B cell (primary cell): ENCODE data around the gene DRD1.

ENCODE experiments used
- CTCF ChIP-seq: fragments of 200-600 bp; IDR thresholded peaks from one replicate; pipeline ENCODE4 v1.8.0; 2022; ENCODE audit warnings: antibody characterized with exemption, mild to moderate bottlenecking
- EZH2 ChIP-seq: IDR thresholded peaks from 2 replicates; pipeline ENCODE4 v1.6.1; 2012; ENCODE audit warnings: borderline replicate concordance, low read depth, mild to moderate bottlenecking, moderate library complexity, low read length; ENCODE audit not compliant: insufficient read depth, poor library complexity, severe bottlenecking

- TF ChIP-seq CTCF, result no peak
- no peak for TF ChIP-seq EZH2
These were observed 34.6 kb upstream of the DRD1 start, which contains the start of gene SFXN1 for GRCh38 chr5:175478384-175479124.
